Activated CD4-positive, alpha-beta T cell treated with anti-CD3 and anti-CD28 coated beads, Interleukin-2, Interleukin-4, amounts not matched to agents 100 ng/mL and 50 ng/mL, durations not matched to agents 16 hours and 8 hours (primary cell): ENCODE data around the gene RNF38.
"Not testable (repeated sequence)": the region's sequence is repeated elsewhere in the genome, so short reads cannot be mapped to it uniquely, and the experiment has no call there.

Experiments used
- DNase-seq: peaks from one replicate; pipeline ENCODE4 v3.0.0-alpha.2; 2020; ENCODE audit warnings: low spot score

RNF38 gene

GRCh38 chr9:36407122-36407723 lies 7.2 kb upstream of the RNF38 start:
- DNase-seq: peak; percentile 69

GRCh38 chr9:36402536-36402935 lies 2.5 kb upstream of the RNF38 start:
- no peak for DNase-seq

GRCh38 chr9:36401897-36402480 lies 1.9 kb upstream of the RNF38 start:
- no peak for DNase-seq

- no peak for DNase-seq
These were observed 1.2 kb upstream of the RNF38 start for GRCh38 chr9:36401164-36401740.

GRCh38 chr9:36400332-36401163 lies 479 bp upstream of the RNF38 start:
- peak; percentile 91 for DNase-seq

GRCh38 chr9:36398745-36399144 lies 1.3 kb downstream of the RNF38 start:
- DNase-seq: peak; percentile 16

- no peak for DNase-seq
These were observed 3.1 kb downstream of the RNF38 start for GRCh38 chr9:36396985-36397384.

- DNase-seq: no peak
These were observed 7.6 kb downstream of the RNF38 start for GRCh38 chr9:36392489-36392888.

- DNase-seq: no peak
These were observed 10.5 kb downstream of the RNF38 start for GRCh38 chr9:36389590-36389989.

- DNase-seq: not testable (repeated sequence)
These were observed 13.6 kb downstream of the RNF38 start for GRCh38 chr9:36386396-36386965.

- DNase-seq: no peak
These were observed 17.6 kb downstream of the RNF38 start for GRCh38 chr9:36382484-36382883.

GRCh38 chr9:36364577-36364976 lies 35.5 kb downstream of the RNF38 start:
- no peak for DNase-seq

- DNase-seq: no peak
These were observed 36.6 kb downstream of the RNF38 start for GRCh38 chr9:36363448-36363847.

- no peak for DNase-seq
These were observed 41.6 kb downstream of the RNF38 start for GRCh38 chr9:36358486-36358885.

- no peak for DNase-seq
These were observed 42.4 kb downstream of the RNF38 start for GRCh38 chr9:36357639-36358038.

GRCh38 chr9:36346569-36346968 lies 53.5 kb downstream of the RNF38 start:
- DNase-seq: no peak

- no peak for DNase-seq
These were observed 54.8 kb downstream of the RNF38 start for GRCh38 chr9:36345103-36345846.

GRCh38 chr9:36341936-36342577 lies 58.0 kb downstream of the RNF38 start:
- DNase-seq: peak; percentile 58

- DNase-seq: no peak
These were observed 62.2 kb downstream of the RNF38 start for GRCh38 chr9:36337865-36338264.

GRCh38 chr9:36337002-36337401 lies 63.1 kb downstream of the RNF38 start:
- no peak for DNase-seq
